ENCODE measurements around the gene ATP10A. TPM values are rescaled to one million over a fixed set of nuclear protein-coding genes. Genes with fewer than 3 reads are reported as not detected.
"Not testable (repeated sequence)": the region's sequence is repeated elsewhere in the genome, so short reads cannot be mapped to it uniquely, and the experiment has no call there.

The ATP10A gene
- polyA plus RNA-seq, 1 experiment: 3.5 TPM

- no peak for DNase-seq (ENCODE audit: low read depth, low spot score)
- Histone ChIP-seq H3K9me3 (ENCODE audit: control insufficient read depth, insufficient read depth, low read length) (no peaks in the 10 kb centered on the region; the same call in 1 of the 2 replicates), H3K4me3 (ENCODE audit: low read depth, low read length) (peak overlapping the region; percentile 73), H3K27me3 (ENCODE audit: control insufficient read depth, insufficient read depth, low read length) (no peaks in the 10 kb centered on the region), H3K27ac (ENCODE audit: low read depth, low read length) (no peak overlapping the region)
- POLR2A ChIA-PET: no interaction called here
- TF ChIP-seq CTCF (IDR thresholded peaks at IDR 0.05; ENCODE audit: low read depth, low read length): no peak
- CTCF ChIA-PET: interaction anchor here (0.9 to 1.2 kb wide), 2 partner anchors 13 to 68 kb away, joined by 3 to 5 read pairs; no protein-coding TSS in a partner anchor
These were observed 2.0 kb downstream of the ATP10A start for GRCh38 chr15:25860885-25861866.

GRCh38 chr15:25859838-25860645 lies 3.1 kb downstream of the ATP10A start:
- H3K27me3 ChIP-seq (ENCODE audit: control insufficient read depth, insufficient read depth, low read length): no peaks in the 10 kb centered on the region
- POLR2A ChIA-PET: interaction anchor here (0.7 kb wide), 1 partner anchor 16 kb away, joined by 3 read pairs; no protein-coding TSS in a partner anchor
- no peak for DNase-seq (ENCODE audit: low read depth, low spot score)
- no peak overlapping the region for H3K27ac ChIP-seq (ENCODE audit: low read depth, low read length)
- no peak overlapping the region for H3K4me3 ChIP-seq (ENCODE audit: low read depth, low read length)
- TF ChIP-seq CTCF (IDR thresholded peaks at IDR 0.05; ENCODE audit: low read depth, low read length): no peak
- CTCF ChIA-PET: interaction anchor here (0.7 to 0.9 kb wide), 2 partner anchors 12 to 351 kb away, joined by 3 to 5 read pairs; no protein-coding TSS in a partner anchor
- no peaks in the 10 kb centered on the region; the same call in 1 of the 2 replicates for H3K9me3 ChIP-seq (ENCODE audit: control insufficient read depth, insufficient read depth, low read length)

GRCh38 chr15:25858952-25859760 lies 4.0 kb downstream of the ATP10A start:
- ChIA-PET CTCF (no interaction called here), POLR2A (interaction anchor here (0.7 kb wide), 1 partner anchor 17 kb away, joined by 3 read pairs; no protein-coding TSS in a partner anchor)
- H3K4me3 ChIP-seq (ENCODE audit: low read depth, low read length): no peak overlapping the region
- H3K27ac ChIP-seq (ENCODE audit: low read depth, low read length): no peak overlapping the region
- TF ChIP-seq CTCF (IDR thresholded peaks at IDR 0.05; ENCODE audit: low read depth, low read length): no peak
- DNase-seq (ENCODE audit: low read depth, low spot score): no peak
- no peaks in the 10 kb centered on the region for H3K27me3 ChIP-seq (ENCODE audit: control insufficient read depth, insufficient read depth, low read length)
- no peaks in the 10 kb centered on the region; the same call in 1 of the 2 replicates for H3K9me3 ChIP-seq (ENCODE audit: control insufficient read depth, insufficient read depth, low read length)

- H3K4me3 ChIP-seq (ENCODE audit: low read depth, low read length); POLR2A ChIA-PET; H3K9me3 ChIP-seq (ENCODE audit: control insufficient read depth, insufficient read depth, low read length); H3K27me3 ChIP-seq (ENCODE audit: control insufficient read depth, insufficient read depth, low read length); H3K27ac ChIP-seq (ENCODE audit: low read depth, low read length); CTCF ChIA-PET; DNase-seq (ENCODE audit: low read depth, low spot score): not testable (repeated sequence)
These were observed 7.1 kb downstream of the ATP10A start for GRCh38 chr15:25856059-25856458.

Measured in AG04450 (cell line).